ENCODE data around the gene ALDH1A3.

The ALDH1A3 gene

DNA sequence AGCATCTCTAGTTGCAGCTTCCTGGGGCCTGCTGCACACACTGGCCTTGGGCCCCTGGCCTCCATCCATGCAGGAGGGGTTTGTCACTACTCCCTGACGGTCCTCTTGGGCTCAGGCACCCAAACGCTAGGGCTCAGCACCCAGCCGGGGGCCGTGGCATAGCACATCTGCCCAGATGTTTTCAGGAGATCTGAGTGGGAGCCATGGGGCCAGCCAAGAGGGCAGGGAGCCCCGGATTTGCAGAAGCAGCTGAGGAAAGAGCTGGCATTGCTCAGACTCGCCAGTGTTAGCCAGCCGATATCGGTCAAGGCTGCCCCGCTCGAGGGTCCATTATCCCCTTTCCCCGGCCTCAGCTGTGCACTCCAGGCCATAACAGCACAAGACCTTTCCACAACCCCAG, 1.5 kb upstream of the ALDH1A3 start:
- TF ChIP-seq POLR2A (IDR thresholded peaks at IDR 0.05; ENCODE audit: extremely low read depth, insufficient read length) (no peak), MYC (IDR thresholded peaks at IDR 0.05; ENCODE audit: low read depth, low read length) (no peak)
- TF ChIP-seq, protein P1, sequence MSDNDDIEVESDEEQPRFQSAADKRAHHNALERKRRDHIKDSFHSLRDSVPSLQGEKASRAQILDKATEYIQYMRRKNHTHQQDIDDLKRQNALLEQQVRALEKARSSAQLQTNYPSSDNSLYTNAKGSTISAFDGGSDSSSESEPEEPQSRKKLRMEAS (IDR thresholded peaks at IDR 0.05; ENCODE audit: low read depth, low read length) = no peak
- no peak for DNase-seq (ENCODE audit: low read depth)
- H3K4me3 ChIP-seq (ENCODE audit: low read depth, low read length) = no peak overlapping the region

DNA sequence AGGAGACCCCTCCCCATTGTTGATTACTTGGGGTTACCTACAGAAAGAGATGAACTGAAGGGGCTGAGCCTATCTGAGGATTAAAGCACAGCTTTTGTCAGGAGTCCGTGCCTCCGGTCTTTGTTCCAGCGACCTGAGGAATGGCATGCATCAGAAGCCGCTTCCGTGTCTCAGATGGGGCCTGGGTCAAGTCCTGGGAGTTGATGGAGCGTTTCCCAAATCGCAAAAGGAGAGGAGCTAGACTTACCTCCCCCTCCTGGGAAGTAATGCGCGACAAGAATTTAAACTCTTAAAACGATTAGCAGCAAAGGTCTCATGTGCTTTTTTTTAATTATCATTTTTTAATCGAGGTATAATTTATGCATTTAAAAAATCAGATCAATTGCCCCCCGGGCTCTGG, 983 bp upstream of the ALDH1A3 start:
- DNase-seq (ENCODE audit: low read depth) = no peak
- TF ChIP-seq MYC (IDR thresholded peaks at IDR 0.05; ENCODE audit: low read depth, low read length) (no peak), CTCF (IDR thresholded peaks at IDR 0.05; ENCODE audit: low read depth, low read length) (no peak), POLR2A (IDR thresholded peaks at IDR 0.05; ENCODE audit: extremely low read depth, insufficient read length) (no peak)
- TF ChIP-seq, protein P1 (IDR thresholded peaks at IDR 0.05; ENCODE audit: low read depth, low read length) = no peak
- H3K4me3 ChIP-seq (ENCODE audit: low read depth, low read length) = no peak overlapping the region

DNA sequence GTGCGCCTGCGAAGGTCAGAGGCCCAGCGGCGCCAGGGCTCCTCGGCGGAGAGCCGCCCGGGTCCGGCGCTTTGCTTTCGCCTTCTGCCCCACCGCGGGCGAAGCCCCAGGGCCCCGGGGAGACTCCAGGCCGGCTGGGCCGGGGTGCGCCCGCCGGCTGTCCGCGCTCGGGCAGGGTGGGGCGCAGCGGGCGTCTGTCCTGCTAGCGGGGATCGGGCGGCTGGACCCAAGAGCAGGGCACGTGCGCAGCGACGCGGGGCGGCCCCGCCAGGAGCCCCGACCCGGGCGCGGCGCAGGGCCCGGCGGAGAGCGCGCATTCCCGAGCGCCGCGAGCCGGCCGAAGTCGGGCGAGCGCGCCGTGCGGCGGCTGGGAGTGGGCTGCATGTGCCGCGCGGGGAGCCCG, 569 bp upstream of the ALDH1A3 start:
- DNase-seq (ENCODE audit: low read depth) = no peak
- no peak for TF ChIP-seq POLR2A (IDR thresholded peaks at IDR 0.05; ENCODE audit: extremely low read depth, insufficient read length)
- no peak for TF ChIP-seq MYC (IDR thresholded peaks at IDR 0.05; ENCODE audit: low read depth, low read length)
- TF ChIP-seq, protein P1 (IDR thresholded peaks at IDR 0.05; ENCODE audit: low read depth, low read length) = no peak
- TF ChIP-seq CTCF (IDR thresholded peaks at IDR 0.05; ENCODE audit: low read depth, low read length) = no peak
- no peak overlapping the region for H3K4me3 ChIP-seq (ENCODE audit: low read depth, low read length)

- no peak overlapping the region for H3K4me3 ChIP-seq (ENCODE audit: low read depth, low read length)
- no peak for TF ChIP-seq CTCF (IDR thresholded peaks at IDR 0.05; ENCODE audit: low read depth, low read length)
- no peak for TF ChIP-seq MYC (IDR thresholded peaks at IDR 0.05; ENCODE audit: low read depth, low read length)
- TF ChIP-seq, protein P1 (IDR thresholded peaks at IDR 0.05; ENCODE audit: low read depth, low read length) = no peak
- TF ChIP-seq POLR2A (IDR thresholded peaks at IDR 0.05; ENCODE audit: extremely low read depth, insufficient read length) = no peak
- no peak for DNase-seq (ENCODE audit: low read depth)
These were observed 687 bp downstream of the ALDH1A3 start for GRCh38 chr15:100880139-100880896.

GRCh38 chr15:100880897-100881242, 1.2 kb downstream of the ALDH1A3 start:
- TF ChIP-seq POLR2A (IDR thresholded peaks at IDR 0.05; ENCODE audit: extremely low read depth, insufficient read length) (no peak), MYC (IDR thresholded peaks at IDR 0.05; ENCODE audit: low read depth, low read length) (no peak)
- no peak for DNase-seq (ENCODE audit: low read depth)
- H3K4me3 ChIP-seq (ENCODE audit: low read depth, low read length) = no peak overlapping the region

DNA sequence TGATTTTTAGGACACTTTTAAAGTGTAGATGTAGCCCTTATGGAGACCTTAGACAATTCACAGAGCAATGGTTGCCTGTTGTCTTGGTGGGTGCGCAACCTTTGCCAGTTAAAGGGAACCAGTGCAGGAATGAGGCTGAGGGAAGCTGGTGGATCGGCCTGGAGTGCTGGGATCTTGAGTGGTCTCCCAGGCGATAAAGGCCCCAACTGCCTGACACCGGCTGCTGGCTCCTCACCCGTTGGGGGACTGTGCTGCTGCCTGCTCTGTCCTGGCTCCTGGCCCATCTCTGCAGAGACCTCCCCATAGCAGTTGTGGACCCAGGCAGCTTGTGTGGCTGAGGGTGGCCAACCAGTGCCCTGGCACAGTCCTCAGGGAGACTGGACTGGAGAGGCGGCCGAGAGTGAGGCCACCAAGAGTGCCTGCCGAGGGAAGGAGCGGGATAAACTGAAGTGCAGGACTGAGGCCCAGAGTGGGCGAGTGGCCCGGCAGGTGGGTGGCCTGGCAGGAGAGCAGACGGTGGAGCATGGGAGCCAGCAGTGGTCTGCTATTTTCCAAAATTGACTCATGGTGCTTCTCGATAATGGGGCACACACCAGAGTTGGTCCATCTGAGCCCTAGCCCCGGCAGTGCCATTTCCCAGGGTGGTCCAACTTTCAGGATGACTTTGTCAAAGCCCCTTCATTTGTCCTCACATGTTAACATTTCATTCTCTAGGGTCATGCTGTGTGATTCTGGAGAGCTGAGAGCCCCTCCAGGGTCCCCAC, 2.1 kb downstream of the ALDH1A3 start:
- no peak overlapping the region for H3K4me3 ChIP-seq (ENCODE audit: low read depth, low read length)
- no peak for DNase-seq (ENCODE audit: low read depth)
- TF ChIP-seq CTCF (IDR thresholded peaks at IDR 0.05; ENCODE audit: low read depth, low read length) (no peak), MYC (IDR thresholded peaks at IDR 0.05; ENCODE audit: low read depth, low read length) (no peak), POLR2A (IDR thresholded peaks at IDR 0.05; ENCODE audit: extremely low read depth, insufficient read length) (no peak)
- TF ChIP-seq, protein P1 (IDR thresholded peaks at IDR 0.05; ENCODE audit: low read depth, low read length) = no peak
